ENCODE data around the gene A3GALT2.

A3GALT2 gene

DNA sequence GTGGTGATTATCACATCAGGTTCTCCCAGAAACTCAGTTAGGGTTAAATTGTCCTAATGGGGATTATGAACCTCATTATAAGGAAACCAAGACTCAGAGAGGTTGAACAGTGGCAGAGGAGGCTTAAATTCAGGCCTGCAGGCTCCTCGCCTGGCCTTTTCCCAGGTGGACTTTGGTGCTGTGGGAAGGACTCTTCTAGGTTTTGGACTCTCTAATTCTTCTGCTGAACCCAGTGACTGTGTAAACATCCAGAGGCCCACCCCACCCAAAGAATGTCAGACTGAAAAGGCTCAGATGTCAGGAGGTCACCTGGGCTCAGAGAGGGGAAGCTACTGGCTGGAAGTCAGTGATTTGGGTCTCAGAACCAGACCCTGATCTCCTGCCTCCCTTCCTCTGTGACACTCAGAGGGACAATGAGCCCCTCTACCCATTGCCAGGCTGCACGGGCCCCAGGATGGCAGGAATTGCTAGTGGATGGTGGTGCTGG is 62.1 kb downstream of the A3GALT2 start:
- TF ChIP-seq FOXP2 (optimal IDR thresholded peaks at IDR 0.05; ENCODE audit: borderline replicate concordance, extremely low read depth, extremely low read length, insufficient read depth): no peak

GRCh38 chr1:33257772-33258712 is 62.9 kb downstream of the A3GALT2 start:
- TF ChIP-seq SIN3A (IDR thresholded peaks at IDR 0.05; ENCODE audit: borderline replicate concordance, insufficient read depth, low read length): no peak
- TF ChIP-seq REST (IDR thresholded peaks at IDR 0.05; ENCODE audit: insufficient read depth in 1 of 2, low read depth in 2 of 2, low read length in 2 of 2): no peak
- no peak for TF ChIP-seq TAF1 (IDR thresholded peaks at IDR 0.05; ENCODE audit: borderline replicate concordance, insufficient read depth, low read length)
- no peak for TF ChIP-seq FOXP2 (optimal IDR thresholded peaks at IDR 0.05; ENCODE audit: borderline replicate concordance, extremely low read depth, extremely low read length, insufficient read depth)
- TF ChIP-seq POLR2AphosphoS5 (IDR thresholded peaks at IDR 0.05; ENCODE audit: low read depth, low read length): no peak

GRCh38 chr1:33257207-33257771 is 63.6 kb downstream of the A3GALT2 start:
- TF ChIP-seq SIN3A (IDR thresholded peaks at IDR 0.05; ENCODE audit: borderline replicate concordance, insufficient read depth, low read length) (no peak), REST (IDR thresholded peaks at IDR 0.05; ENCODE audit: insufficient read depth in 1 of 2, low read depth in 2 of 2, low read length in 2 of 2) (no peak), FOXP2 (optimal IDR thresholded peaks at IDR 0.05; ENCODE audit: borderline replicate concordance, extremely low read depth, extremely low read length, insufficient read depth) (no peak), TAF1 (IDR thresholded peaks at IDR 0.05; ENCODE audit: borderline replicate concordance, insufficient read depth, low read length) (no peak), POLR2AphosphoS5 (IDR thresholded peaks at IDR 0.05; ENCODE audit: low read depth, low read length) (no peak)
